HG02610 (cell line): ENCODE results near the gene PSD4.

Experiments used
- ATAC-seq: cut with Tn5 transposase; IDR thresholded peaks from one replicate; pipeline ENCODE4 v1.9.1; 2021; ENCODE audit warnings: mild to moderate bottlenecking, moderate library complexity; ENCODE audit not compliant: unreplicated experiment

Gene PSD4

GRCh38 chr2:113173542-113174375, at the start of gene PSD4:
Gene PSD4, plus strand, starts transcription at chr2:113173971. Its CDS starts 8,486 bp downstream, at chr2:113182457.
- peak; percentile 85 for ATAC-seq

GRCh38 chr2:113124181-113124961, 49.4 kb upstream of the PSD4 start:
- ATAC-seq, result peak; percentile 55

GRCh38 chr2:113124984-113125855, 48.6 kb upstream of the PSD4 start:
- ATAC-seq, result no peak

GRCh38 chr2:113126845-113127645, 46.7 kb upstream of the PSD4 start, which contains the start of gene IL1RN:
Gene IL1RN, plus strand, starts transcription at chr2:113127598. Its CDS starts 27 bp downstream, at chr2:113127625.
- no peak for ATAC-seq

GRCh38 chr2:113127646-113128570, 45.9 kb upstream of the PSD4 start:
- ATAC-seq, result no peak

GRCh38 chr2:113129519-113130078, 44.2 kb upstream of the PSD4 start:
- no peak for ATAC-seq

- no peak for ATAC-seq
Measured at GRCh38 chr2:113131352-113132185, 42.2 kb upstream of the PSD4 start.

GRCh38 chr2:113132414-113133021, 41.3 kb upstream of the PSD4 start:
- no peak for ATAC-seq

GRCh38 chr2:113133704-113134598, 39.8 kb upstream of the PSD4 start:
- no peak for ATAC-seq

- no peak for ATAC-seq
Measured at GRCh38 chr2:113134717-113135116, 39.1 kb upstream of the PSD4 start.

- peak; percentile 69 for ATAC-seq
Measured at GRCh38 chr2:113135317-113135716, 38.5 kb upstream of the PSD4 start.

GRCh38 chr2:113136828-113137775, 36.7 kb upstream of the PSD4 start:
- no peak for ATAC-seq

- ATAC-seq, result no peak
Measured at GRCh38 chr2:113137827-113138226, 35.9 kb upstream of the PSD4 start.

- peak; percentile 35 for ATAC-seq
Measured at GRCh38 chr2:113138428-113139322, 35.1 kb upstream of the PSD4 start.
